Erythroblast (primary cell): ENCODE measurements around the gene KIAA1210.

Experiments
- GATA1 ChIP-seq: IDR thresholded peaks from 2 replicates; pipeline ENCODE4 v1.6.1; 2011; ENCODE audit warnings: low read depth, mild to moderate bottlenecking, control low read depth, low read length, moderate library complexity
- POLR2A ChIP-seq: IDR thresholded peaks from 2 replicates; pipeline ENCODE4 v1.6.1; 2011; ENCODE audit warnings: mild to moderate bottlenecking, low read length

DNA sequence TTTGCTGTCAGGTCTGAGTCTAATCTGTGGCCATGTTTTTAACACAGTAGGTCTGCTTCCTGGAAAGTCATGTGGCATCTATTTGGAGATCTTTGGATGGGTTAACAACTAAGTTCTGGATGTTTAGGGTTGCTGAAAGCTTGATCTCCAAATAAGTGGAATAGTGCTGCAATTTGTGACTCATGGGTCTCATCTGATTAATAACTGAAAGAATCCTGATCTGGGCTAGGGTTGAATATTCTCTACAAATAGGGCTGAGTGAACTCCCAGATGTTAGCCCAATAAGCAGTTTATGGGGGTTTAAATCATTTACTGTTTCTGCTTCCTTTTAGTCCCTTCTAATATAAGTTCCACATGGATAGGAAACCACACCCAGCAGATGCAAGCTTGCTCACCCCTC is 31.7 kb downstream of the KIAA1210 start:
- TF ChIP-seq POLR2A (no peak), GATA1 (no peak)
